DMS53 treated with DMSO at 0.1 percent for 48 hours (cell line): ENCODE results near the gene CGREF1.
A peak's percentile ranks its signal among the peaks of the same experiment; 100 is the strongest.
"Not testable (repeated sequence)": the region's sequence is repeated elsewhere in the genome, so short reads cannot be mapped to it uniquely, and the experiment has no call there.

Experiments used
- DNase-seq: peaks from one replicate; lab custom pipeline; 2025; ENCODE audit not compliant: unreplicated experiment; lab: John Stamatoyannopoulos, UW

The CGREF1 gene

GRCh38 chr2:27088634-27089033 is 30.3 kb downstream of the CGREF1 start:
- DNase-seq, result no peak

GRCh38 chr2:27087823-27088410 is 31.0 kb downstream of the CGREF1 start:
- no peak for DNase-seq

- peak; percentile 38 for DNase-seq
Observed at GRCh38 chr2:27086724-27087593, 32.0 kb downstream of the CGREF1 start, which contains the start of gene KHK. KHK (plus strand) TSS chr2:27086772; CDS start chr2:27087260, 488 bp downstream.

GRCh38 chr2:27086090-27086723 is 32.7 kb downstream of the CGREF1 start:
- DNase-seq, result peak; percentile 76

GRCh38 chr2:27085673-27086089 is 33.2 kb downstream of the CGREF1 start:
- DNase-seq, result peak; percentile 7

- DNase-seq, result no peak
Observed at GRCh38 chr2:27085062-27085672, 33.8 kb downstream of the CGREF1 start.

- no peak for DNase-seq
Observed at GRCh38 chr2:27084297-27085061, 34.4 kb downstream of the CGREF1 start.

GRCh38 chr2:27083410-27084296 is 35.3 kb downstream of the CGREF1 start:
- DNase-seq, result no peak

GRCh38 chr2:27082773-27083409 is 36.0 kb downstream of the CGREF1 start:
- DNase-seq, result no peak

GRCh38 chr2:27081984-27082772 is 36.8 kb downstream of the CGREF1 start:
- no peak for DNase-seq

GRCh38 chr2:27080603-27080936 is 38.4 kb downstream of the CGREF1 start:
- no peak for DNase-seq

- no peak for DNase-seq
Observed at GRCh38 chr2:27080140-27080469, 38.8 kb downstream of the CGREF1 start.

- DNase-seq, result no peak
Observed at GRCh38 chr2:27079233-27080139, 39.4 kb downstream of the CGREF1 start.

- DNase-seq, result no peak
Observed at GRCh38 chr2:27078267-27079194, 40.4 kb downstream of the CGREF1 start, which contains the start of gene EMILIN1. EMILIN1 (plus strand) TSS chr2:27078615; CDS start chr2:27079066, 451 bp downstream.

- no peak for DNase-seq
Observed at GRCh38 chr2:27077231-27077630, 41.7 kb downstream of the CGREF1 start.

- DNase-seq, result no peak
Observed at GRCh38 chr2:27076323-27076722, 42.6 kb downstream of the CGREF1 start.

- DNase-seq, result not testable (repeated sequence)
Observed at GRCh38 chr2:27075566-27075871, 43.4 kb downstream of the CGREF1 start.
